ENCODE data around the gene SSC5D.
A peak's percentile ranks its signal among the peaks of the same experiment; 100 is the strongest.

The SSC5D gene

DNA sequence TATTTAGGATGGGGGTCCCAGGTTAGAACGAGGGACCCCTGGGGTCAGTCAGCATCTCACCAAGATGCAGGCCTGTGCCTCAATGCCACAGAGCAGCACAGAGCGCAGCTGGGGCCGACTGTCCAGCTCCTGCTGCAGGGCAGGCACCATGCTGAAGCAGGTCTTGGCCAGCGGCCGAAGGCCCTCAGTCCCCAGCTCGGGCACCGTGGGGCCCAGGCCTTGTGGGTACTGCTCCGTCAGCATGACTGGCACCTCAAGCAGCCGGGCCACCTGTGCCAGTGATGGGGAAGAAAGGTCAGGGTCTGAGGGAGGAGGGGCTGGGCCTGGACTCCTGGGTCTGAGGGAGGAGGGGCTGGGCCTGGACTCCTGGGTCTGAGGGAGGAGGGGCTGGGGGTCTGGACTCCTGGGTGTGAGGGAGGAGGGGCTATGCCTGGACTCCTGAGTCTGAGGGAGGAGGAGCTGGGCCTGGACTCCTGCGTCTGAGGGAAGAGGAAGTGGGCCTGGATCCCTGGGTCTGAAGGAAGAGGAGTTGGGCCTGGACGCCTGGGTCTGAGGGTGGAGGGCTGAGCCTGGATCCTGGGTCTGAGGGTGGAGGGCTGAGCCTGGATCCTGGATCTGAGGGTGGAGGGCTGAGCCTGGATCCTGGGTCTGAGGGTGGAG, 32.5 kb upstream of the SSC5D start:
- DNase-seq (ENCODE audit: low spot score): no peak

DNA sequence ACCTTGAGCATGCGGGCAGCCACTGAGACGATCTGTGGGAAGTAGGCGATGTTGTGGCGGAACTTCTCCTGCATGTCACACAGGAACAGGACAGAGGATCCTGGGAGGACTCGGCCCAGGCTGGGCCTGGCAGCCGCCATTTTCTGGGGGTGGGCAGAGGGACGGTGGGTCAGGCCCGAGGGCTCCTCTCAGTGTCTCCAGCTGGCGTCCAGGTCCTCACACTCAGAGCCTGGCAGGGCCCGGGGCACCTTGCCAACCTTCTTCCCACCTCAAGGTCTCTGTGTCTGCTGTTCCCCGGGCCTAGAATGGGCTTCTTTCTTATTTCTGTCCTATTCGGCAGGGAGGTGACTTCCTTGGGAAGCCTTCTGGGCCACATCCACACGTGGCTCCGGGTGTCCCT, 31.9 kb upstream of the SSC5D start:
- no peak for DNase-seq (ENCODE audit: low spot score)

DNA sequence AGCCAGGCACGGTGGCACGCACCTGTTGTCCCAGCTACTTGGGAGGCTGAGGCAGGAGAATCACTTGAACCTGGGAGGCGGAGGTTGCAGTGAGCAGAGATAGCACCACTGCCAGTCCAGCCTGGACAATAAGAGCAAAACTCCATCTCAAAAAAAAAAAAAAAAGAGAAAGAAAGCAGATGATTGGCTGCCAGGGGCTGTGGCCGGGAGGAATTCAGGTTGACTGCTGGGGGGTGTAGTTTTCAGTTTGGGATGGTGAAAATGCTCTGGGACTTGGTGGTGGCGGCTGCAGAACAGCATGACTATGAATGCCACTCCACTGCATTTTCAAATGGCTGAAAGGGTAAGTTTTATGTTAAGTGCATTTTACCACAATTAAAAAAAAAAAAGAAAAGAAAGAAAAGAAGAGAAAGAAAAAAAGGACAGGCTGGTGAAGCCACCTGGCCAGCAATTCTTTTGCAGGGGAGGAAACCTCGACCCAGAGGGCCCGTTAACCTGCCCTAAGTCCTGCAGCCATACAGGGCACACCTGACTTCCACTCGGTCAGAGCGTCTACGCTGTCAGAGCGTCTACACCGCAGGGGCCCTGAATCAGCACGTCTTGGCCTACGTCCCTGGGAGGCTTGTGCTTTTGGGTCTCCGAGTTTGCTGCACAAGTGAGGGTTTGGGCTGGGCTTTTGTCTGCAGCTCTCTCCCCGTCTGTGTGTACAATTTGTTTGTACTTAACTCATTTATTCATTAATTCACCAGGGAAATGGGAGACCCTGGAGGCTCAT, 30.4 kb upstream of the SSC5D start:
- no peak for DNase-seq (ENCODE audit: low spot score)

DNA sequence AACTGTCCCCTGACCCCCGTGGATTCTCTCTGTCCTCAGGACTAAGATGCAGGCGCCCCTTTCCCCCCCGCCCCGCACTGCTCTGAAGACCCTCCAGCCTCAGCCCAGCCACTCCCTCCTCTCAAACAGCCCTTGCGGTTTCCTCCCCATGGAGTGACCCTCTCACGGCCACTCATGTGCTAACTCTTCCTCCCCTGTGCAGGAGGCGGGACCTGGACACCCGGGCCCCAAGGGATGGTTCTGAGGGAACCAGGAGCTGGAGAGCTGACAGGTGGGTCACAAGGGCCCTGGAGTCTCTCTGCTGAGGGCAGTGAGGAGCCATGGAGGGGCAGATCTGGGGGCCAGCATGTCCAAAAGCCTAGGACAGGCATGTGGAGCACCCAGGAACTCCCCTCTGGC, 28.7 kb upstream of the SSC5D start:
- DNase-seq (ENCODE audit: low spot score): no peak

DNA sequence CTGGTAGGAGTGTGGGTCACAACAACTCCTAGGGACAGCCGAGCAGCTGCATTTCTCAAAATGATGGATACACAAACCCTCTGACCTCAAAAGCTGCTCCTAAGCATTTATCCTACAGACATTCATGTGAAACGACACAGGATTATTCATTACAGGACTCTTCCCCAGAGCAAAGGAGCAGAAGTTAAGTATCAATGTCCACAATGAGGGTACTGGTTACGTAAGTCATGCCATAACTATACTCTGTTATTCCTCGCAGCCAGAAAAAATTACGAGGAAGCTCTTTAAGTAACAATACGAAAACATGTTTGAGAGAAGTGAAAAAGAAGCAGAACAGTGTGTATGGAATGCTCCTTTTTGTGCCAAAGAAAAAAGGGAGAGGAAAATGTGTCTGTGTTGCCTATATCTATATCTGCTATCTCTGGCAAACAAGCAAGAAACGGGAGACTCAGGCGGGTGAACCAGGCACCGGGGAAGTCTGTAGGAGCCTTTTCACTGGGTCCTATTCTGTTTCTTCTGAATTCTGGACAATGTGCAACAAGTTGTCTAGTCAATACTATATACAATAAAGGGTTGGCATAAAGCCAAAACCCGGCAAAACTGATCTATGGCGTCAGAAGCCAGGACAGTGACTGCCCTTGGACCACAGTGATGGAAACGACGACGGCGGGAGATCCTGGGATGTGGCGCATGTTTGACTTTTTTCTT, 28.1 kb upstream of the SSC5D start:
- DNase-seq (ENCODE audit: low spot score): peak; percentile 31

DNA sequence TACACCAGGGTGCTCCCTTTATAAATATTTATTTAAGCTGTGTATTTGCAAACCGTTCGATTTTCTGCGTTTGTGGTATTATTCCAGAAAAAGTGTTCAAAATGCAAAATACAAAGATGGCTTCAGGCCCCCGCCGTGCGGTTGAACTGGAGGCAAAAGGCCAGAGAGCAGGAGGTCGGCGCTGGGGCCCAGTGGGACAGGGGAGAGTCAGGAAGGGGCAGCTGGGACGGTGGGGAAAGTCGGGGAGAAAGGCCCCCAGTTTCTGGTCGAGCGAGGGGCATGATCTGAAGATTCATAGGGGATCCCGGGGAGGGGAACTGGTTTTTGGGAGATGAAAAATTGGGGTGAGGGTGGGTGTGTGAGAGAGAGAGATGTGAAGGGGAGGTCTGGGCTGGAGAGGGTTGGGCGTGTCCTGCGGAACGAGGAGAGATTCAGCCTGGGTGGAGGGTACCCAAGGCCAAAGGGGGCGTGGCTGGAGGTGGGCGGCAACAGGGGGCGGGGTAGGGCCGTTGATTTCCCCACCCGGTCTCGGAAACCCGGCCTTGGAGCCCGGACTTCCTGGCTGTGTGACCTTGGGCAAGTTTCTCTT, 27.5 kb upstream of the SSC5D start:
- DNase-seq (ENCODE audit: low spot score): peak; percentile 74

DNA sequence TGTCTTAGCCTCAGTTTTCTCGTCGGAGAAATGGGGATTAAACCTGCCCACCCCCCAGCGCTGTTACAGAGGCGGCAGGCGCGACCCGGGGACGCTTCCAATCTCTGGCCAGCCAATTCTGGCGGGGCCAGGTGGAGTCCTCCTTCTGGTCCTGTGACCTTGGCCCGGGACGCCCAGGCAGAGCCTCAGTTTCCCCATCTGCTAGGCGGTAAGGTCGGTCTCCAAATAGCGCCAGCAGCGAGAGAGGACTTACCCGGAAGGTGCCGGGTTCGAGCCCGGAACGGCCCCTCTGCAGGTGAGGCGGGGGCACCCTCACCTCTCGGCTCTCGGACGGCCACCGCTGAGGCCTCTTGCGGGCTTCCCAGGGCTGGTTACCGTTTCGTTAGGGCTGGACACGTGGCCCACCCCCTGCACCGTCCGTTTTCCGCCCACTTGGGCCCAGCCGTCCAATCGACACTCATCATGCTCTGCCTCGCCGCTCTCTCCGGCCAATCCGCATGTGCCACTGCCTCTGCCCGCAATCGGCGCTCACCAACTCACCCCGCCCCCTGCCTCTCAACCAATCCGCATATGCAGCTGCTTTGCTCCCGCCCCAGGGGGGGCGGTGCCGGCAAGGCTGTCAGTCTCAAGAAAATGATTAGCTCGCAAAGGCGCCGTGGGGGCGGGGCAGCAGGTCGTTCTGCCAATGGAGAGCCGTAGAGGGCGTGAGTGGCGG, 26.8 kb upstream of the SSC5D start, which contains the start of gene ISOC2:
Gene ISOC2 (minus strand): TSS at position 384 of the 715 bp plus-strand sequence. CDS start 5,156 bp downstream, outside the sequence.
- DNase-seq (ENCODE audit: low spot score): peak; percentile 100

DNA sequence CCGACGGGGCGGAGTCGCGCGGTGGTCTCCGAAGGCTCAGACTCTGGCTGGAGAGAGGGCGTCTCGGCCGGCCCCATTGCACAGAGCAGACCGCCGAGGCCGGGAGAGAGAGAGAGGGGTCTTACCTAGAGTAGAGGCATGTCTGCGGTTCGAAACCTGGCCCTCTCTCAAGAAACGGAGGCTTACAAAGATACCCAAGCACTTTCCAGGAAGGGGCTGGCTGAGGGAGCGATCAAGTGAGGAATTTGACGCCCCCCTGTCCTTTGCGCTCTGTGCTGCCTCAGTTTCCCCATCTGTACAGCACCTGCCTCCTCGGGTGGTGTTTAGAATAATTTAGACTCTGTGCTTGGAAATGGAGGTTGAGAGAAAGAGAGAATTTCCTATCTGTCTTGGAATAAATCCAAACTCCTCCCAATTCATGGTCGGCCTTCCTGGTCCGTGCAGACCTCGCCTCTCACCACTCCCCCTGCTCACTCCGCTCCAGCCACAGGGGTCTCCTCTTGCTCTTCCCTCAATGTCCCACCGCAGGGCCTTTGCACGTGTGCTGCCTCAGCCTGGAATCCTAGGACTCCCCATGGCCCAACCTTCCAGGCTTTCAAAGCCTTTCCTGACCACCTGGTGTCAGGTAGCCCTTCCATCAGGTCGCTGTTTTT, 26.1 kb upstream of the SSC5D start:
- peak; percentile 73 for DNase-seq (ENCODE audit: low spot score)

DNA sequence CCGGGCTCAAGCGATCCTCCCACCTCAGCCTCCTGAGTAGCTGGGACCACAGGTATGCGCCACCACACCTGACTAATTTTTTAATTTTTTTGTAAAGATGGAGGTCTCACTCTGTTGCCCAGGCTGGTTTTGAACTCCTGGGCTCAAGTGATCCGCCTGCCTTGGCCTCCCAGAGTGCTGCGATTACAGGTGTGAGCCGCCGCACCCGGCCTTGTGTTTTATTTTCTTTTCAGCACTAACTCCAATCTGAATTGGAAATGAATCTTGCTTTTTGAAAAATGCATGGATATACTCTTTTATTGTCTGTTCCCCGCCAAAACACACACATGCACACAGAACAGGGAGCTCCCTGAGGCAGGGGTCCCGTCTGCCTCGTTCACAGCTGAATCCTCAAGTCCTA, 25.5 kb upstream of the SSC5D start:
- DNase-seq (ENCODE audit: low spot score): no peak

DNA sequence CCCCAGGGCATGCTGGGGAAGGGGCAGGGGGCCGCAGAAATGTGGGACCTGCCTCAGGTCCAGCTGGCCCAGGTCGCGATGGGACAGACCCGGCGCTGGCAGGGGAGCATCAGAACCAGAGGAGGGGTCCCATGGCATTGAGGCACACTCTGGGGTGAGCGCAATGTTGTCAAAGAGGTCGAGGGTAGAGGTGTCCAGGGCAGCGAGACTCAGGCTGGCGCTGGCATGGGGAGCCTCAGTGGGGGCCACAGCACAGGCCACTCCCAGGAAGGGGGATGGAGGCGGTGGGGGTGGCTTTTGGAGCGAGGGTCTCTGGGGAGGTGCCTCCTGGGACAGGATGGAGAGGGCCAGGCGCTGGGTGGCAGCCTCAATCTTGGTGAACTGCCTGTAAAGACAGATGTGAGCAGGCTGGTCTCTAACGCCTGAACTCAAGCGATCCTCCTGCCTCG, 24.6 kb upstream of the SSC5D start:
- no peak for DNase-seq (ENCODE audit: low spot score)

DNA sequence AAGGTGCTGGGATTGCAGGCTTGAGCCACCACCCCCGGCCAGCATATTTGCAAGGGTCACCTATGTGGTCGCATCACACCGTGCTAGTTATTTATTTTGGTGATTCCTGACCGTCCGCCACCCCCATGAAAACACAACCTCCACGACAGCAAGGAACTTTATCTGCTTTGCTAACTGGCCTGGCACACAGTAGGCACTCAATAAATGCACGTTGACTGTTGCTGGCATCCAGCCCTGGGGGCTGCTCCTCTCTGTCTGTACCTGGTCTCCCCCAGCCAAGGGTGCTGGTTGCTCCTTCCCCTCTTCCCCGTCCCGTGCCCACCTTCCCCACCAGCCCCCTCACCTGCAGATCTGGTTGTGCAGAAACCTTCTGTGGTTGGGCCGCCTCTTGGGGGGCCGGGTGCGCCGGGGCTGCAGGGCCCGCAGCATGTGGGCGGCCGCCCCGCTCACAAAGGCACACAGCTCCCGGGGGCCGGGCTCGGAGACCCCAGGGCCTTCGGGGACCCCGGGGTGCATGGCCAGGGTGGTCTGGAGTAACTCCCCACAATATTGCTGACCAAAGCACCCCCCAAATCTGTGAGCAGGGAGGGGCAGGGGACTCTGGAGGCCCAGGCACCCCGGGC, 24.1 kb upstream of the SSC5D start:
- no peak for DNase-seq (ENCODE audit: low spot score)

DNA sequence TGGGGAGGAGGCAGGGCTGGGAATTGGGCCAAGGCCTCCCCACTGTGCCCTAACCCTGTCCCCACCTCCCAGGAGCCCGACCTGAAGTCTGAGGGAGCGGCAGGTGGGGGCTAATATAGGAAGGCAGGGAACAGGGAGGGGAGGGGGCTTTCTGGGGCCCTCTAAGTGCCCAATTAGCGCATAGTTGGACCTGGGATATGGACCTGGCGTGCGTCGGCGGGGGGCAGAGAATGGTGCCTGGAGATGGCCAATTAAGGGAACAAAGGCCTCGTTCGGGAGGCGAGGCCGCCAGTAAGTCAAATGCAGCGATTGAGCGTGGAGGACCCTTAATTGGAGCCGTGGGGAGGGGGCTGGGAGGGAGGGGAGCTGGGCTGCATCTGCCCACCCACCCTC, 23.6 kb upstream of the SSC5D start, which contains the start of gene C19orf85:
Gene C19orf85 (minus strand): TSS at position 90 of the 393 bp plus-strand sequence. CDS start 197 bp downstream, outside the sequence.
- no peak for DNase-seq (ENCODE audit: low spot score)

DNA sequence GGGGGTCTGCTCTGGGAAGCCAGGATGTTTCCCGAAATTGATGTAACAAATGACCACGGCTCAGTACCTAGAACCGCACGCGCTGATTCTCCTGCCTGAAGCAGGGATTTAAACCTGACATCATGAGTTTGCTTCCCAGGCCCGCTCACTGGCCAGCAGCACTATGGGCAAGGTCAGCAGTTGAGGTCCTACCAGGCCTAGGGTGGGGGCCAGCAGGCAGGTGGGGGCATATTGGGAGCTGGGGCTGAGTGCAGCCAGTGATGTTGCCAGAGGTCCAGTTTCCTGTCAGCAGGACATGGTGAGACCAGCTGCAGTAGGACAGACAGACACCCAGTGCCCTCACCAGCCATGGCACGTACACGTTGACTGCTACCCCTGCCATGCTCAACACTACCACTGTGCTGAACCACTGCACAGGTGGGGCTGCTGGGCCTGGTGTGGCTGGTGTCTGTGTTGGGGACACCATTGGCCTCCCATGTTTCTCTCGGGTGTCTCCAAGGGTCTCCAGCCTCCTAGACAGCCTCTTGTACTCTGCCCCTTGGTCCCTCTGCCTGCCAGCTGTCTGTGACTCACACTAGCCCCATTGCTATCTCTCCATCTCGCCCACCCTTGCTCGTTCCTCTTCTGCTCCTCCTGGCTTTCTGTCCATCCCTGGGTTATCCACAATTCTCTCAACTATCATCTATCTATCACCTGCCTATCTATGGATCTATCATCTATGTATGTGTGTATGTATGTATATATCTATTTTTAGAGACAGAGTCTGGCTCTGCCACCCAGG, 22.6 kb upstream of the SSC5D start:
- DNase-seq (ENCODE audit: low spot score): no peak

DNA sequence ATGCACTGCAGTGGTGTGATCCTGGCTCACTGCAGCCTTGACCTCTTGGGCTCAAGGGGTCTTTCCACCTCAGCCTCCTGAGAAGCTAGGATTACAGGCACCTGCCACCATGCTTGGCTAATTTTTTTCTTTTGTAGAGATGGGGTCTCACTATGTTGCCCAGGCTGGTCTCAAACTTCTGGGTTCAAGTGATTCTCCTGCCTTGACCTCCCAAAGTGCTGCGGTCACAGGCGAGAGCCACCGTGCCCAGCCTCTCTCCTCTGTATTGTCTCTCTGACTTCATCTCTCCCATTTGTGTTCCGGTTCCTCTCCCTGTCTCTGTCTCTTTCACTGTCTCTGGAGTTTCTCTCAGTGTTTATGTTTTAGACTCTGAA, 22.0 kb upstream of the SSC5D start:
- no peak for DNase-seq (ENCODE audit: low spot score)

DNA sequence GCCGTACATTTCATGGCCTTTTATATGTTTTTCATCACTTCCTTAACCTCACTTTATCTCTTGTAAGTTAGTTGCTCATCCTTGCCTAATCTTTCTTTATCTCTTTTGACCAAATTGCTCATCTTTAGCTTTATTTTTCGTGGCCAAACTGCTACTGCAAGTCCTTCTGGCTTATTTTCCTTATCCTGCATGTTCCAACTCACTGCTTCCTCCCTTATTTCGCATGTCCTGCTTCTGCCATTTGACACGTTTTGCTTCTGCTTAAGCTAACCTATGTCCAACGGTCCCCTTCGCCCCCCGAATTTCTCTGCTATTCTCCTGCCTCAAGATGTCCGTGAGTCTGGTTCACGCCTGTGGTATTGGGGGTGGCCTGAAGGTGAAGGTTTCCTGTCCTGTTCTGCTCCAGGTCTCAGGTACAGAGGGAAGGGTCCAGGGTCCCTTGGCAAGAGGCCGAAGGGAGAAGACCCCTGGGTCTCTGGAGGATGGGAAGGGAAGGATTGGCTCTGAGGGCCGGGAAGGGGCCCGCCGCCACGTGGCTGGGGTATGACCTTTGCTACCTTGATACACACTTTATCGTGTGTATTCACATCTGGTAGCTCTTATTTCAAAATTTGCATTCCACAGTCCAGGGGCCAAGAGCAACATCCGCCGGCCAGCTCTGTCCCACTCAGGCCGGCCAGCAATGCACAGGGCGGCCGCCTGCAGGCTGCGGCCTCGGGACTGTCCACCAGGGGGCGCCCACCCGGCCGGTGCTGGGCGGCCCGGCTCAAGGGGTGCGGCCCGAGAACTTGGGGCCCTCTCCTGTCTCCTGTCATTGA, 20.8 kb upstream of the SSC5D start:
- peak; percentile 78 for DNase-seq (ENCODE audit: low spot score)

DNA sequence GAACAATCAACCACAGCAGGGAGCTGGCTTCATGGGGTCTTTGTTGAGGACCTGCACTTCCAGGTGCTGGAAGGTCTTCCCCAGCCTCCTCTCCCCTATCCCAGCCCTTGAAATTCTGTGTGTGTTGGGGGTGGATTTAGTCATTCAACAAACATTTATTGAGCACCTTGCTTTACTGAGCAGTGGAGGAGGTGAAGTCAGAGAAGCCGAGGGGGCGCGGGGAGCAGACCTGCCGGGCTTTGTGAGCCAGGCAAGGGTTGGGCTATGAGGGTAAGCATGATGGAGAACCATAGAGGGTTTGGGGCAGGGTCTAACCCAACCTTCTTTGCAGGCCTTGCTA, 20.2 kb upstream of the SSC5D start:
- DNase-seq (ENCODE audit: low spot score): no peak

DNA sequence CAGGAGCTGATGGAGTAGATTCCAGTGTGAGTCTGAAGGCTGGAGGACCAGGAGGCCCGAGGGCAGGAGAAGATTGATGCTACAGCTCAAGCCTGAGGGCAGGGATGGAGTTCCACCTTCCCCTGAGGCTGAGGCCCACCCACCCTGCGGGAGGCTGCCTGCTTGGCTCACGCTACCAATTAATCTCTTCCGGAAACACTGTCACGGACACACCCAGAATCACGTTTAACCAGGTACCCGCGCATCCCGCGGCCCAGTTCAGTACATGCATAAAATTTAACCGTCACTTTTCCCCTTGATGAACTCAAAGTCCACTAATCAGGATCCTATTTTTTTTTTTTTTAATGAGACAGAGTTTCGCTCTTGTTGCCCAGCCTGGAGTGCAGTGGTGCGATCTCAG, 17.0 kb upstream of the SSC5D start:
- no peak for DNase-seq (ENCODE audit: low spot score)

DNA sequence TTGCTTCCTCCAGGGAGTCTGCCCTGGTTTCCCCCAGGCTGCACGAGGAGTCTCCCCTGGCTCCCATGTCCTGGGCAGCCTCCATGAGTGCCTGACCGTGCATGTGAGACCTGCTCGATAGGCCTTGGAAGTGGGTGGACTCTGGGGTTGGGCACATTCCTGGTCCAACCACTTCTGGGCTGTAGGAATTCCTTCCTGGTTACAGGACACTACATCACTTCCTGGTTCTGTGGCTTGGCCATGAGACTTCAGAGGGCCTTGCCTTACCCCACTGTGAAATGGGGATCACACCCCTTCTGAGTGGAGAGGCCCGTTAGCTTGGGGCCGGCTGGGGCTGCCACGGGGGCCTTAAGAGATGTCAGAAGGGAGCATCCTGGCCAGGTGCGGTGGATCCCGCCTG, 15.8 kb upstream of the SSC5D start:
- no peak for DNase-seq (ENCODE audit: low spot score)

All from hematopoietic multipotent progenitor cell treated with erythropoietin and hydrocortisone succinate and interleukin-3 and kit ligand, for 15 days (in vitro differentiated cells).